GM13977 (cell line): Measurements from ENCODE around the gene MLLT1.

ENCODE experiments used
- DNase-seq: peaks from one replicate; pipeline ENCODE4 v3.0.0; 2012; ENCODE audit warnings: low spot score
- CTCF ChIP-seq: IDR thresholded peaks from 2 replicates; pipeline ENCODE4 v1.5.1; 2012; ENCODE audit warnings: mild to moderate bottlenecking, control low read depth; ENCODE audit not compliant: insufficient read depth; ENCODE audit errors: extremely low read depth, missing control alignments
- in situ Hi-C: fragments of 300-500 bp; cut with MboI; formaldehyde crosslinking; loops from one replicate; pipeline ENCODE4 v1.12.0; 2022; ENCODE audit warnings: low sequenced_read_pairs, low pct_unique_long_range_greater_than_20kb, mixed read lengths, inconsistent platforms; ENCODE audit not compliant: unreplicated experiment

MLLT1 gene

GRCh38 chr19:6224308-6224675 lies 55.5 kb downstream of the MLLT1 start:
- in situ Hi-C loops: no loop called here
- TF ChIP-seq CTCF: no peak
- DNase-seq: no peak

GRCh38 chr19:6223461-6224307 lies 56.1 kb downstream of the MLLT1 start:
- TF ChIP-seq CTCF: no peak
- in situ Hi-C loops: no loop called here
- DNase-seq: no peak

GRCh38 chr19:6222884-6223283 lies 56.9 kb downstream of the MLLT1 start:
- in situ Hi-C loops: no loop called here

GRCh38 chr19:6221878-6222746 lies 57.7 kb downstream of the MLLT1 start:
- DNase-seq: no peak

More at GRCh38 chr19:6222884-6223283, 56.9 kb downstream of the MLLT1 start:
- no peak for DNase-seq
- no peak for TF ChIP-seq CTCF

GRCh38 chr19:6221220-6221877 lies 58.4 kb downstream of the MLLT1 start:
- no peak for DNase-seq
- in situ Hi-C loops: no loop called here
- TF ChIP-seq CTCF: no peak

More at GRCh38 chr19:6221878-6222746, 57.7 kb downstream of the MLLT1 start:
- in situ Hi-C loops: no loop called here
- no peak for TF ChIP-seq CTCF
